GM20000 (cell line): ENCODE data around the gene PLPPR5.
A peak's percentile ranks its signal among the peaks of the same experiment; 100 is the strongest.
"Not testable (repeated sequence)": the region's sequence is repeated elsewhere in the genome, so short reads cannot be mapped to it uniquely, and the experiment has no call there.

Experiments used
- DNase-seq: peaks from one replicate; pipeline ENCODE4 v3.0.0; 2012; ENCODE audit warnings: low spot score
- CTCF ChIP-seq: IDR thresholded peaks from 2 replicates; pipeline ENCODE4 v1.5.1; 2012; ENCODE audit warnings: mild to moderate bottlenecking, control low read depth; ENCODE audit errors: extremely low read depth, missing control alignments

The PLPPR5 gene

GRCh38 chr1:99004861-99005442, at the start of gene PLPPR5:
PLPPR5 (minus strand) TSS chr1:99004861; CDS start chr1:99004671, 190 bp downstream.
- peak; percentile 25 for DNase-seq
- no peak for TF ChIP-seq CTCF

- DNase-seq = no peak
- no peak for TF ChIP-seq CTCF
These were observed 47.1 kb upstream of the PLPPR5 start for GRCh38 chr1:99051611-99052283.

GRCh38 chr1:99049745-99050144, 45.1 kb upstream of the PLPPR5 start:
- TF ChIP-seq CTCF = no peak
- no peak for DNase-seq

- DNase-seq = not testable (repeated sequence)
These were observed 32.1 kb upstream of the PLPPR5 start for GRCh38 chr1:99036746-99037145.

- DNase-seq = no peak
- no peak for TF ChIP-seq CTCF
These were observed 13.7 kb upstream of the PLPPR5 start for GRCh38 chr1:99018313-99018712.

- TF ChIP-seq CTCF = no peak
- DNase-seq = no peak
These were observed 13.0 kb upstream of the PLPPR5 start for GRCh38 chr1:99017655-99018054.

- DNase-seq = no peak
- TF ChIP-seq CTCF = no peak
These were observed 6.0 kb upstream of the PLPPR5 start for GRCh38 chr1:99010679-99011078.

- TF ChIP-seq CTCF = no peak
- DNase-seq = no peak
These were observed 2.7 kb upstream of the PLPPR5 start for GRCh38 chr1:99007366-99007765.
